Endothelial cell of umbilical vein (primary cell): ENCODE measurements around the gene ALDH1L1. TPM values are rescaled to one million over a fixed set of nuclear protein-coding genes. Genes with fewer than 3 reads are reported as not detected.

Experiments used
- BruUV-seq: library from RNA; stranded (reverse); fragments of 400-500 nt; replicated peaks from 2 replicates; lab custom pipeline; 2021; lab: Mats Ljungman, UMichigan
- CTCF ChIA-PET: fragments of 300-600, 350-600 bp; sonication (Branson Sonifier 250); formaldehyde crosslinking; loops from one replicate; lab custom pipeline; 2021; ENCODE audit warnings: antibody characterized with exemption, inconsistent platforms; lab: Charles Lee
- POLR2A ChIA-PET: fragments of 300-600, 350-600 bp; sonication (Branson Sonifier 250); formaldehyde crosslinking; loops from one replicate; lab custom pipeline; 2021; ENCODE audit warnings: antibody characterized with exemption, inconsistent platforms; lab: Charles Lee
- DNase-seq: peaks from one replicate; pipeline ENCODE4 v3.0.0-alpha.2; 2011; ENCODE audit warnings: low read depth, low spot score
- FAIRE-seq: peaks from 2 replicates; lab custom pipeline; 2011; peaks lifted over from hg19 to GRCh38; lab: Jason Lieb, UNC
- H2AFZ ChIP-seq: 2 replicates; pipeline ENCODE4 v1.6.0; 2012; ENCODE audit warnings: low read depth, low read length, control low read depth, inconsistent platforms
- H3K27ac ChIP-seq: 2 replicates; pipeline ENCODE4 v1.5.1; 2011; ENCODE audit warnings: low read depth, mild to moderate bottlenecking, control low read depth, low read length, moderate library complexity; ENCODE audit not compliant: insufficient read depth
- H3K27me3 ChIP-seq, 2 experiments: 2 replicates each; pipeline versions ENCODE4 v1.6.0 to v1.6.1; 2011; ENCODE audit warnings: low read length in 2 of 2, mixed read lengths in 1 of 2; ENCODE audit not compliant: control insufficient read depth in 2 of 2, insufficient read depth in 2 of 2
- H3K36me3 ChIP-seq, 2 experiments: 2 replicates in 1 of 2; 3 replicates in 1 of 2; pipeline ENCODE4 v1.5.1; 2011; ENCODE audit warnings: low read length in 2 of 2, mild to moderate bottlenecking in 1 of 2, moderate library complexity in 1 of 2; ENCODE audit not compliant: control insufficient read depth in 2 of 2, insufficient read depth in 2 of 2; ENCODE audit errors: extremely low read depth in 1 of 2
- H3K4me1 ChIP-seq: 3 replicates; pipeline ENCODE4 v1.5.1; 2011; ENCODE audit warnings: mild to moderate bottlenecking, low read length; ENCODE audit not compliant: control insufficient read depth, insufficient read depth; ENCODE audit errors: extremely low read depth
- H3K4me2 ChIP-seq: 2 replicates; pipeline ENCODE4 v1.6.1; 2011; ENCODE audit warnings: low read length, control low read depth, mixed read lengths; ENCODE audit not compliant: insufficient read depth
- H3K4me3 ChIP-seq, 3 experiments: fragments of 200-600 bp in 1 of 3; sonication (generic), shearing (Covaris generic) in 1 of 3; replicated peaks in 1 of 3; 2 replicates each; pipeline ENCODE4 v1.5.1; 2011 to 2016; ENCODE audit warnings: control low read depth in 3 of 3, low read length in 3 of 3, mild to moderate bottlenecking in 2 of 3, inconsistent platforms in 1 of 3, low read depth in 1 of 3, moderate library complexity in 1 of 3; ENCODE audit not compliant: insufficient read depth in 1 of 3
- H3K79me2 ChIP-seq: 2 replicates; pipeline ENCODE4 v1.6.0; 2012; ENCODE audit warnings: low read length, inconsistent platforms; ENCODE audit not compliant: control insufficient read depth, insufficient read depth
- H3K9ac ChIP-seq: replicated peaks from 2 replicates; pipeline ENCODE3; 2011; ENCODE audit warnings: low read length, control low read depth; ENCODE audit not compliant: insufficient read depth; ENCODE audit errors: extremely low read depth
- H3K9me1 ChIP-seq: replicated peaks from 3 replicates; pipeline ENCODE4 v1.6.0; 2011; ENCODE audit warnings: mild to moderate bottlenecking, low read length; ENCODE audit not compliant: control insufficient read depth, insufficient read depth; ENCODE audit errors: extremely low read depth
- H3K9me3 ChIP-seq: replicated peaks from 2 replicates; pipeline ENCODE4 v1.5.1; 2012; ENCODE audit warnings: low read length, inconsistent platforms; ENCODE audit not compliant: control insufficient read depth, insufficient read depth
- H4K20me1 ChIP-seq: replicated peaks from 2 replicates; pipeline ENCODE3; 2011; ENCODE audit warnings: mild to moderate bottlenecking, low read length; ENCODE audit not compliant: control insufficient read depth, insufficient read depth; ENCODE audit errors: extremely low read depth
- EZH2 ChIP-seq: IDR thresholded peaks from 2 replicates; pipeline ENCODE4 v1.6.1; 2012; ENCODE audit warnings: borderline replicate concordance, low read depth, mild to moderate bottlenecking, moderate library complexity, low read length, inconsistent platforms; ENCODE audit not compliant: severe bottlenecking
- FOS ChIP-seq: IDR thresholded peaks from 2 replicates; pipeline ENCODE4 v1.6.1; 2011; ENCODE audit warnings: mild to moderate bottlenecking, low read length, moderate library complexity, borderline replicate concordance; ENCODE audit not compliant: insufficient read depth
- GATA2 ChIP-seq: IDR thresholded peaks from 2 replicates; pipeline ENCODE4 v1.7.0; 2011; ENCODE audit warnings: low read depth, mild to moderate bottlenecking, moderate library complexity, mixed read lengths, low read length; ENCODE audit not compliant: insufficient read length, insufficient read depth
- JUN ChIP-seq: IDR thresholded peaks from 2 replicates; pipeline ENCODE4 v1.6.1; 2011; ENCODE audit warnings: borderline replicate concordance, low read depth; ENCODE audit not compliant: insufficient read length, insufficient read depth
- MYC ChIP-seq: IDR thresholded peaks from one replicate; pipeline ENCODE4 v1.6.1; 2011; ENCODE audit warnings: mild to moderate bottlenecking, low read depth, low read length
- POLR2A ChIP-seq: IDR thresholded peaks from 2 replicates; pipeline ENCODE4 v1.6.1; 2012; ENCODE audit warnings: low read depth, mild to moderate bottlenecking, control low read depth, low read length
- POLR2AphosphoS5 ChIP-seq: IDR thresholded peaks from 2 replicates; pipeline ENCODE4 v1.6.1; 2012; ENCODE audit warnings: low read depth, mild to moderate bottlenecking, control low read depth, low read length, moderate library complexity; ENCODE audit not compliant: insufficient read depth
- dilution Hi-C: fragments of 300-500 bp; cut with MboI; formaldehyde crosslinking; loops from one replicate; pipeline ENCODE4 v1.15.0; 2019; ENCODE audit warnings: low sequenced_read_pairs; ENCODE audit not compliant: extremely low pct_ligation_motif_present
- intact Hi-C: fragments of 100-400 bp; cut with micrococcal nuclease; formaldehyde crosslinking; loops from one replicate; pipeline ENCODE4 v1.10.0; 2022
- polyA plus RNA-seq, 4 experiments: library from polyadenylated mRNA; depleted of rRNA in 3 of 4; stranded (reverse) in 3 of 4; unstranded in 1 of 4; fragments of >200 nt; gene quantifications; 2 replicates each; pipeline versions ENCODE4 v1.2.1 to v1.2.3, GENCODE V29; 2011 to 2012; ENCODE audit warnings: missing spikeins in 1 of 4
- total RNA-seq: library from RNA; stranded (reverse); gene quantifications from 2 replicates; pipeline ENCODE4 v1.2.3, GENCODE V29; 2021
- TF ChIP-seq, protein P1 (sequence below): IDR thresholded peaks from 2 replicates; pipeline ENCODE4 v1.6.1; 2011; ENCODE audit not compliant: insufficient read depth, insufficient read length
- TF ChIP-seq, protein P2 (sequence below), 2 donors: IDR thresholded peaks; 1 replicate in 1 of 2; 2 replicates in 1 of 2; pipeline ENCODE4 v1.5.1; 2011; ENCODE audit warnings: low read length in 2 of 2, mild to moderate bottlenecking in 2 of 2, moderate library complexity in 2 of 2, control low read depth in 1 of 2, inconsistent platforms in 1 of 2, low read depth in 1 of 2; ENCODE audit not compliant: insufficient read depth in 1 of 2; ENCODE audit errors: extremely low read depth in 1 of 2

Gene ALDH1L1
- total and polyA plus RNA-seq, 2 donors (not counting 3 experiments of a cell fraction or from before 2014, with no cell fraction given): not detected

DNA sequence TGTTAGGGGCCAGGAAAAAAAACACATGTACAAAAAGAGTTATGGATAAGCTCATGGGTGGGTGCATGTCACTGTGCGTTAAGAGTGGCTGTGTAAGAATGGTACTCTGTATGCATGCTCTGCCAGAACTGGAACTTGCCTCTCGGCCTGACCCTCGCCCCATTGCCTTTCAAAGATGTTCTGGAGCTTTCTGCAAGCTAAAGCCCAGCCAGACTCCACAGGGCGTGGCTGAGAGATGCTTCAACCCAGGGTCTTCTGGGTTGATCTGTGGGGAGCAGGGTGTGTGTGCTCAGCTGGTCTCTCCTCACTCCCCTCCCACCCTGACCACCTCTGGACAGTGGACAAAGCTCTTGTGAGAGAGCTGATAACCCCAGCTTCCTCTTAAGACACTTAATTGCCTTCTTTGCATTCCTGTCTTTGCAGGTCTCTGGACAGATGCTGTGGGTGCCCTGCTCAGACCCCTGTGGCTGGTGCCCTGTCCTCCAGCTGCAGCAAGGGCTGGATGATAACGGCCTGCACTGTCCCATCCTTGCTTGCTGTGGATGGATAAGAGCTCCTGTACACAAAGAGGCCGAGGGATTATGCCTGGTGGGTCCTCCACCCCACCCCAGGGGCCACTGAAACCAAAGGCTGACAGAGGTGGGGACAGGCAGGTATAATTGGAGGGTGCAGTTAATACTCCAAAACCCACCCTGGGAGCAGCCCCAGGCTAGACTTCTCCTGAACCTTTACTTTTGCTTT is 28.7 kb downstream of the ALDH1L1 start:
- no peak overlapping the region for H3K9ac ChIP-seq
- H3K4me2 ChIP-seq: no peak overlapping the region
- no peaks in the 10 kb centered on the region for H3K36me3 ChIP-seq
- no peaks in the 10 kb centered on the region for H3K79me2 ChIP-seq
- H3K27ac ChIP-seq: no peak overlapping the region
- H3K4me3 ChIP-seq: no peak overlapping the region
- DNase-seq: no peak
- H3K27me3 ChIP-seq: no peaks in the 10 kb centered on the region
- no peaks in the 10 kb centered on the region for H3K9me1 ChIP-seq
- no TSS peak for BruUV-seq
- POLR2A ChIA-PET: no interaction called here
- no peak overlapping the region for H2AFZ ChIP-seq
- TF ChIP-seq POLR2A: no peak
- no peak for TF ChIP-seq MYC
- no peak for TF ChIP-seq FOS
- no peak for TF ChIP-seq POLR2AphosphoS5
- TF ChIP-seq JUN: no peak
- TF ChIP-seq, protein P1, sequence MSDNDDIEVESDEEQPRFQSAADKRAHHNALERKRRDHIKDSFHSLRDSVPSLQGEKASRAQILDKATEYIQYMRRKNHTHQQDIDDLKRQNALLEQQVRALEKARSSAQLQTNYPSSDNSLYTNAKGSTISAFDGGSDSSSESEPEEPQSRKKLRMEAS: no peak
- no peak for TF ChIP-seq GATA2
- TF ChIP-seq EZH2: no peak
- TF ChIP-seq, protein P2, sequence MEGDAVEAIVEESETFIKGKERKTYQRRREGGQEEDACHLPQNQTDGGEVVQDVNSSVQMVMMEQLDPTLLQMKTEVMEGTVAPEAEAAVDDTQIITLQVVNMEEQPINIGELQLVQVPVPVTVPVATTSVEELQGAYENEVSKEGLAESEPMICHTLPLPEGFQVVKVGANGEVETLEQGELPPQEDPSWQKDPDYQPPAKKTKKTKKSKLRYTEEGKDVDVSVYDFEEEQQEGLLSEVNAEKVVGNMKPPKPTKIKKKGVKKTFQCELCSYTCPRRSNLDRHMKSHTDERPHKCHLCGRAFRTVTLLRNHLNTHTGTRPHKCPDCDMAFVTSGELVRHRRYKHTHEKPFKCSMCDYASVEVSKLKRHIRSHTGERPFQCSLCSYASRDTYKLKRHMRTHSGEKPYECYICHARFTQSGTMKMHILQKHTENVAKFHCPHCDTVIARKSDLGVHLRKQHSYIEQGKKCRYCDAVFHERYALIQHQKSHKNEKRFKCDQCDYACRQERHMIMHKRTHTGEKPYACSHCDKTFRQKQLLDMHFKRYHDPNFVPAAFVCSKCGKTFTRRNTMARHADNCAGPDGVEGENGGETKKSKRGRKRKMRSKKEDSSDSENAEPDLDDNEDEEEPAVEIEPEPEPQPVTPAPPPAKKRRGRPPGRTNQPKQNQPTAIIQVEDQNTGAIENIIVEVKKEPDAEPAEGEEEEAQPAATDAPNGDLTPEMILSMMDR (IDR thresholded peaks at IDR 0.05; ENCODE audit: extremely low read depth in 1 of 2, insufficient read depth in 1 of 2, low read depth in 1 of 2, low read length in 2 of 2): no peak
- no peaks in the 10 kb centered on the region for H4K20me1 ChIP-seq
- no peaks in the 10 kb centered on the region for H3K9me3 ChIP-seq
- no peak for FAIRE-seq
- dilution Hi-C loops: no loop called here
- intact Hi-C loops: no loop called here
- H3K4me1 ChIP-seq: no peaks in the 10 kb centered on the region
- CTCF ChIA-PET: interaction anchor here (1.6 kb wide), 1 partner anchor 46 kb away, joined by 8 read pairs; no protein-coding TSS in a partner anchor
